Calu3 (cell line): ENCODE measurements around the gene DLL4. TPM values are rescaled to one million over a fixed set of nuclear protein-coding genes. Genes with fewer than 3 reads are reported as not detected.

ENCODE experiments used
- BruUV-seq: library from RNA; stranded (reverse); fragments of 400-500 nt; replicated peaks from 2 replicates; lab custom pipeline; 2021; lab: Mats Ljungman, UMichigan
- CTCF ChIA-PET: fragments of 300-600 bp; sonication (Branson Sonifier 250); formaldehyde crosslinking; loops from one replicate; lab custom pipeline; 2022; ENCODE audit warnings: antibody characterized with exemption; lab: Charles Lee
- DNase-seq: peaks from one replicate; pipeline ENCODE4 v3.0.0; 2022
- H3K27ac Mint-ChIP-seq: one replicate; pipeline ENCODE4 v1.8.0; 2022; ENCODE audit warnings: mixed read lengths; ENCODE audit not compliant: unreplicated experiment
- H3K27me3 Mint-ChIP-seq: one replicate; pipeline ENCODE4 v1.8.0; 2022; ENCODE audit warnings: mixed read lengths; ENCODE audit not compliant: unreplicated experiment
- H3K36me3 Mint-ChIP-seq: one replicate; pipeline ENCODE4 v1.8.0; 2022; ENCODE audit warnings: mild to moderate bottlenecking, moderate library complexity, mixed read lengths; ENCODE audit not compliant: insufficient read depth, unreplicated experiment
- H3K4me1 Mint-ChIP-seq: one replicate; pipeline ENCODE4 v1.8.0; 2022; ENCODE audit warnings: mild to moderate bottlenecking, low read depth, mixed read lengths; ENCODE audit not compliant: unreplicated experiment
- H3K4me3 Mint-ChIP-seq: one replicate; pipeline ENCODE4 v1.8.0; 2022; ENCODE audit warnings: mild to moderate bottlenecking, low read depth, moderate library complexity, mixed read lengths; ENCODE audit not compliant: unreplicated experiment
- H3K9me3 Mint-ChIP-seq: one replicate; pipeline ENCODE4 v1.8.0; 2022; ENCODE audit warnings: low read depth, mixed read lengths; ENCODE audit not compliant: unreplicated experiment
- intact Hi-C: fragments of 100-400 bp; cut with micrococcal nuclease; formaldehyde crosslinking; loops from one replicate; pipeline ENCODE4 v1.10.0; 2022; ENCODE audit not compliant: unreplicated experiment
- total RNA-seq: library from RNA; stranded (reverse); gene quantifications from 2 replicates; pipeline ENCODE4 v1.2.3, GENCODE V29; 2022
- TF ChIP-seq, protein P1 (sequence below): fragments of 200-600 bp; IDR thresholded peaks from one replicate; pipeline ENCODE4 v1.8.0; 2022; ENCODE audit warnings: antibody characterized with exemption; ENCODE audit not compliant: unreplicated experiment

The DLL4 gene
- total RNA-seq, 1 experiment from 2014 or later, result not detected

DNA sequence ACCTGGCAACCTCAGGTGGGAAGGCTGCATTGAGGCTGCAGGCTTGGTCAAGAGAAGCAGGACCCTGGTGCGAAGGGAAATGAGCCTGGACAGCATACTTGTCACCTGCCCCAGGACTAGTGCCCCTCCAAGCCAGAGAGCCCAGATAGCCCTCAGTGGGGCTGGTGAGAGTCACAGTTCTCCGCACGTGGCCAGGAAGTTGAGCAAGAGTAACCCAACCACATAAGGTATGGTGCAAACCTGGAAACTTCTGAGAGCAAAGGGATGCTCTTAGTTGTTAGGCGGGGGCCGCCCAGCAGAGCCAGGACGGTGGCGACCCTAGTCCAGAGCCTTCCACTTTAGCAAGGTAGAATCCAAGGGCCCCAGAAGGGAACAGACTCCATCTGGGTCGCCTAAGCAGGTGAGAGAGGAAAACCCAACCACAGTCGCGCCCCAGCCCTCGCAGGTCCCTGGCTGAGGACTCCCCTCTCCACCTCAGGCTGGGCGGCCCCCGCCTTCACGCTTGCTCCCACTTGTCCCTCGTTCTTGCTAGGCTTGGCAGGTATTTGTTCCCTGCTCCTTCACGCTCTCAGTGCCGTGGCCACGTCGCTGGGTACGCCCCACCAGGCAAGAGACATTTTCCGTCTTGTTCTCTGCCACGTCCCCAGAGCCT lies 36.0 kb upstream of the DLL4 start:
- no peak for DNase-seq
- Mint-ChIP-seq H3K27me3 (no peaks in the 10 kb centered on the region), H3K27ac (no peak overlapping the region), H3K9me3 (no peaks in the 10 kb centered on the region), H3K36me3 (peaks cover 40% of the 10 kb centered on the region), H3K4me1 (peaks cover 18% of the 10 kb centered on the region), H3K4me3 (peak overlapping the region; percentile 89)
- TF ChIP-seq, protein P1, sequence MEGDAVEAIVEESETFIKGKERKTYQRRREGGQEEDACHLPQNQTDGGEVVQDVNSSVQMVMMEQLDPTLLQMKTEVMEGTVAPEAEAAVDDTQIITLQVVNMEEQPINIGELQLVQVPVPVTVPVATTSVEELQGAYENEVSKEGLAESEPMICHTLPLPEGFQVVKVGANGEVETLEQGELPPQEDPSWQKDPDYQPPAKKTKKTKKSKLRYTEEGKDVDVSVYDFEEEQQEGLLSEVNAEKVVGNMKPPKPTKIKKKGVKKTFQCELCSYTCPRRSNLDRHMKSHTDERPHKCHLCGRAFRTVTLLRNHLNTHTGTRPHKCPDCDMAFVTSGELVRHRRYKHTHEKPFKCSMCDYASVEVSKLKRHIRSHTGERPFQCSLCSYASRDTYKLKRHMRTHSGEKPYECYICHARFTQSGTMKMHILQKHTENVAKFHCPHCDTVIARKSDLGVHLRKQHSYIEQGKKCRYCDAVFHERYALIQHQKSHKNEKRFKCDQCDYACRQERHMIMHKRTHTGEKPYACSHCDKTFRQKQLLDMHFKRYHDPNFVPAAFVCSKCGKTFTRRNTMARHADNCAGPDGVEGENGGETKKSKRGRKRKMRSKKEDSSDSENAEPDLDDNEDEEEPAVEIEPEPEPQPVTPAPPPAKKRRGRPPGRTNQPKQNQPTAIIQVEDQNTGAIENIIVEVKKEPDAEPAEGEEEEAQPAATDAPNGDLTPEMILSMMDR, result no peak
- CTCF ChIA-PET, result interaction anchor here (1.3 to 4.4 kb wide), 6 partner anchors 23 to 146 kb away, joined by 6 to 95 read pairs (median 9); no protein-coding TSS in a partner anchor
- intact Hi-C loops, result no loop called here
- BruUV-seq, result no TSS peak

DNA sequence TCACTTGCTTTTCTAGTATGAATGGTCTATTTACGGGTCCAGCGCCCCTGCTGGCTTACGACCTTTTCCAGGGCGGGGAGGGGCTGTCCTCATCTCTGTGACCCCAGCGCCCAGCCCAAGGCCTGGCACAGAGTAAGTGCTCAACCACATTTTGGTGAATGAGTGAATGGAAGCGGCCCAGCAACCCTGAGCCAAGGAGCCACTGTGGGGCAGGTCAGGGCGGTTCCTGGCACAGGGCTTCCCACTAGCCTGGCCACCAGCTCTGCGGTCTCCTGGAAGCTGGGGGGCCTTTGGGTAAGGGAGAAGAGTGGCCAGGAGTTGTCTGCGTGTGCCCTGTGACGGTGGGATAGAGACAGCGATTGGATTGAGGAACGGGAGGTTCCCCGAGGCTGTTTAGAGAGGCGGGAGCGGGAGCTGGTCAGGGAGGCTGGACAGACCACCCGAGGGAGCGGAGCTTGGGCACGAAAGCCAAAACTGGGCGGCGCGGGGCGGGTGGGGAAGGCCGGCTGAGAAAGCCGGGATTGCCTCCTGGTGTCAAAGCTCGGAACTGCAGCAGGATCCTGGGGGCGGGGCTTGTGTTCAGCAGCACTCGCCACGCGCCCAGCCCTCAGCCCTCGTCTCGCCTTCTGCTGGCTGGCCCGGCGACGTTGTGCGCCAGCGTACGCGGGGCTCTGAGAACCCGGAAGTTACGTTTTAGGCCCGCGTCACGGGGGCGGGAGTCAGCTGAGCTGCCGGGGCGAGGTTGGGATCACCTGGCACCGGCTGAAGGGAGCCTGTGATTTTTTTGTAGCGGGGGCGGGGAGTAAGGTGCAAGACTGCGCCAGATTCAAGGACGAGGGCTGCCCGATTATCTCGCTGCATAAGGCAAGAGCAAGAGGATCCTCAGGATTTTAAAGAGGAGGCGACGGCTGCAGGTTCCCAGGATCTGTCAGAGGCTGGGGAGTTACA lies 35.1 kb upstream of the DLL4 start, which contains the start of gene VPS18:
TSS of gene VPS18 (plus strand) at position 718 of the 948 bp plus-strand sequence. CDS start 319 bp downstream, outside the sequence.
- intact Hi-C loops, result loop anchor here (2.0 kb wide), 1 partner anchor 47 kb away; no protein-coding TSS in a partner anchor

DNA sequence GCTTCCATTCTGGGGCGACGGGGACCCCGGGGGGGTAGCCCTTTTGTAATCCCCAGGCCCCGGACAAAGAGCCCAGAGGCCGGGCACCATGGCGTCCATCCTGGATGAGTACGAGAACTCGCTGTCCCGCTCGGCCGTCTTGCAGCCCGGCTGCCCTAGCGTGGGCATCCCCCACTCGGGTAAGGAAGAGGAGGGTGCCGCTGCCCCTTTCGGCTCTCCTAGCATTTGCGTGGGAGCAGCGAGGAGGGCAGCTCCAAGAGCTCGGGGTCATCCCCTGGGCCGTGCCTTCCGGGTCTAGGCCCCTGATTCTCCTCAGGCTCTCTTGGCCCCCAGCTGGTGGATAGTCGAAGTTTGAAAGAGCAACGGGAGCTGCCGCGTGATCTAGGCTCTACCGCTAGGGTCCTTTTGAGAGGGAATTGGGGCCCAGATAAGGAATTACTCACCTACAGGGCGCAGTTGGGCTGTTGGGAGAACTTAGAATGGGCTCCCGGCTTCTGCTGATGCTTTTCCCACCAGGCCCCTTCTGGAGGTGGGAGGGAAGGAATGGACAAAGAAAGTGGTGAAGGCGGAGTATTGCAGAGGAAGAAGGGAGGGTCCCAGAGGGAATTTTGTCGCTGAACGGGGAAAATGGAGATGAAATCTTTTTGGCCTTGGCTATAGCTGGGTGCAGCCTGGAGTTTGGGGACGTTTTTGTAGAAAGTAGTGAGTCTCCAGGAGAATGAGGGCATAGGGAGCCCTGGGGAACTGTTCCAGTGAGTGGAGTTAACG lies 34.3 kb upstream of the DLL4 start:
- BruUV-seq, result TSS peak; percentile 80
- Mint-ChIP-seq H3K27ac (peak overlapping the region; percentile 83), H3K4me3 (peak overlapping the region; percentile 89), H3K4me1 (peaks cover 18% of the 10 kb centered on the region), H3K27me3 (no peaks in the 10 kb centered on the region), H3K36me3 (peaks cover 43% of the 10 kb centered on the region), H3K9me3 (no peaks in the 10 kb centered on the region)
- intact Hi-C loops, result loop anchor here (2.0 kb wide), 1 partner anchor 48 kb away; no protein-coding TSS in a partner anchor
- TF ChIP-seq, protein P1, result peak; percentile 13
- CTCF ChIA-PET, result interaction anchor here (0.6 to 3.8 kb wide), 16 partner anchors 8 to 355 kb away, joined by 3 to 95 read pairs (median 5); partner anchors contain the start of genes CCDC32 and RHOV
- peak; percentile 61 for DNase-seq

More for the DNA sequence above, 35.1 kb upstream of the DLL4 start, which contains the start of gene VPS18:
- peak within 1 kb of the TSS; percentile 89 for H3K4me3 Mint-ChIP-seq
- no peaks in the 10 kb centered on the region for H3K9me3 Mint-ChIP-seq
- BruUV-seq, result no TSS peak
- H3K36me3 Mint-ChIP-seq, result peaks cover 43% of the 10 kb centered on the region
- DNase-seq, result peak; percentile 95
- TF ChIP-seq, protein P1, result peak; percentile 63
- CTCF ChIA-PET, result interaction anchor here (0.6 to 3.8 kb wide), 19 partner anchors 9 to 356 kb away, joined by 3 to 95 read pairs (median 4); partner anchors contain the start of genes CCDC32, RHOV and RPUSD2
- H3K27me3 Mint-ChIP-seq, result no peaks in the 10 kb centered on the region
- H3K4me1 Mint-ChIP-seq, result peaks cover 18% of the 10 kb centered on the region
- H3K27ac Mint-ChIP-seq, result peak within 1 kb of the TSS; percentile 83
